Measurements from ENCODE around the gene GSTT4.

- TF ChIP-seq CTCF (conservative IDR thresholded peaks at IDR 0.05; ENCODE audit: low read depth, low read length) = no peak
- no peak for TF ChIP-seq EZH2 (IDR thresholded peaks at IDR 0.05; ENCODE audit: low read length, unreplicated experiment)
- TF ChIP-seq EZH2phosphoT487 (IDR thresholded peaks at IDR 0.05; ENCODE audit: borderline replicate concordance, low read length) = no peak
Measured at GRCh38 chr22:24024354-24024753, 19.1 kb upstream of the GSTT4 start.
